ENCODE data around the gene ACOT7. TPM values are rescaled to one million over a fixed set of nuclear protein-coding genes. Genes with fewer than 3 reads are reported as not detected.
"Not testable (repeated sequence)": the region's sequence is repeated elsewhere in the genome, so short reads cannot be mapped to it uniquely, and the experiment has no call there.

ACOT7 gene
- total RNA-seq, 6 donors from 2014 or later, result 8.2 to 33.4 (median 26.5) TPM

GRCh38 chr1:6365047-6365446 is 28.5 kb downstream of the ACOT7 start:
- ATAC-seq (ENCODE audit: low FRiP score in 2 of 2) (no peak), DNase-seq (no peak)
- no peak overlapping the region for H3K27ac ChIP-seq
- H3K36me3 ChIP-seq, result no peaks in the 10 kb centered on the region
- 71 to 77% methylated on average over 5 of the region's 5 CpGs for WGBS, 2 donors
- no peaks in the 10 kb centered on the region for H3K27me3 ChIP-seq
- H3K9me3 ChIP-seq, result no peaks in the 10 kb centered on the region
- H3K4me1 ChIP-seq, result peaks cover 7 to 12% (median 10%) of the 10 kb centered on the region in 4 donors
- no peak overlapping the region for H3K4me3 ChIP-seq
- TF ChIP-seq POLR2AphosphoS5 (IDR thresholded peaks at IDR 0.05), result no peak
- TF ChIP-seq EP300 (IDR thresholded peaks at IDR 0.05), result no peak
- no peak for TF ChIP-seq CTCF (IDR thresholded peaks at IDR 0.05)
- TF ChIP-seq POLR2A (IDR thresholded peaks at IDR 0.05), result no peak

- TF ChIP-seq CTCF (IDR thresholded peaks at IDR 0.05), result peak; percentile 76 to 88 (median 81)
- H3K4me1 ChIP-seq, result peaks cover 23 to 30% (median 27%) of the 10 kb centered on the region in 4 donors
- peak in 1 of 2 donors; percentile 73 for DNase-seq
- WGBS, 2 donors, result 41 to 68% methylated on average over 11 to 20 of the region's 20 CpGs
- H3K9me3 ChIP-seq; H3K36me3 ChIP-seq; H3K27ac ChIP-seq; H3K4me3 ChIP-seq; H3K27me3 ChIP-seq; ATAC-seq (ENCODE audit: low FRiP score in 2 of 2): not testable (repeated sequence)
Measured at GRCh38 chr1:6363085-6363884, 30.3 kb downstream of the ACOT7 start.

GRCh38 chr1:6361124-6361775 is 32.3 kb downstream of the ACOT7 start:
- no peak for ATAC-seq (ENCODE audit: low FRiP score in 2 of 2)
- no peak overlapping the region for H3K4me3 ChIP-seq
- no peaks in the 10 kb centered on the region for H3K27me3 ChIP-seq
- TF ChIP-seq POLR2A (IDR thresholded peaks at IDR 0.05), result no peak
- TF ChIP-seq POLR2AphosphoS5 (IDR thresholded peaks at IDR 0.05), result no peak
- TF ChIP-seq CTCF (IDR thresholded peaks at IDR 0.05), result no peak
- TF ChIP-seq EP300 (IDR thresholded peaks at IDR 0.05), result no peak
- no peak for DNase-seq
- H3K36me3 ChIP-seq, result no peaks in the 10 kb centered on the region
- no peaks in the 10 kb centered on the region for H3K9me3 ChIP-seq
- peak overlapping the region in 1 of 4 donors; percentile 85 for H3K27ac ChIP-seq
- H3K4me1 ChIP-seq, result peaks cover 23 to 32% (median 28%) of the 10 kb centered on the region in 4 donors
- WGBS, 2 donors, result 82 to 88% methylated on average over 13 of the region's 13 CpGs

GRCh38 chr1:6360517-6361070 is 33.0 kb downstream of the ACOT7 start:
- Histone ChIP-seq H3K9me3 (no peaks in the 10 kb centered on the region), H3K27ac (peak overlapping the region; percentile 85 to 89 (median 86)), H3K4me3 (no peak overlapping the region), H3K4me1 (peaks cover 23 to 32% (median 28%) of the 10 kb centered on the region in 4 donors), H3K27me3 (no peaks in the 10 kb centered on the region), H3K36me3 (no peaks in the 10 kb centered on the region)
- no peak for DNase-seq
- ATAC-seq (ENCODE audit: low FRiP score in 2 of 2), result no peak
- no peak for TF ChIP-seq CTCF (IDR thresholded peaks at IDR 0.05)
- no peak for TF ChIP-seq POLR2AphosphoS5 (IDR thresholded peaks at IDR 0.05)
- TF ChIP-seq POLR2A (IDR thresholded peaks at IDR 0.05), result no peak
- WGBS, 2 donors, result 47 to 67% methylated on average over 8 to 9 of the region's 9 CpGs
